Breast epithelium (tissue), 4 donors: ENCODE data around the gene EXOC3L4. TPM values are rescaled to one million over a fixed set of nuclear protein-coding genes. Genes with fewer than 3 reads are reported as not detected.

Experiments
- DNase-seq, 2 donors: peaks; one replicate each; pipeline ENCODE4 v3.0.0-alpha.2; 2019; ENCODE audit warnings: low spot score in 2 of 2
- H3K27ac ChIP-seq, 2 donors: fragments of 200-600 bp; sonication (generic) in 1 of 2; one replicate each; pipeline ENCODE4 v1.5.1; 2016 to 2019; ENCODE audit warnings: mild to moderate bottlenecking in 1 of 2
- H3K27me3 ChIP-seq, 2 donors: fragments of 200-600 bp; sonication (generic) in 1 of 2; one replicate each; pipeline versions ENCODE4 v1.5.1 to v1.6.0; 2017 to 2019; ENCODE audit warnings: control low read depth in 1 of 2, mild to moderate bottlenecking in 1 of 2
- H3K36me3 ChIP-seq: fragments of 200-600 bp; one replicate; pipeline ENCODE4 v1.5.1; 2019
- H3K4me1 ChIP-seq, 2 donors: fragments of 200-600 bp; sonication (generic); one replicate each; pipeline ENCODE4 v1.5.1; 2016 to 2019; ENCODE audit warnings: control low read depth in 1 of 2
- H3K4me3 ChIP-seq, 3 donors: fragments of 200-600 bp; sonication (generic); 1 replicate in 2 of 3; 2 replicates in 1 of 3; pipeline ENCODE4 v1.5.1; 2016 to 2019; ENCODE audit warnings: mild to moderate bottlenecking in 3 of 3, moderate library complexity in 2 of 3
- H3K9me3 ChIP-seq, 2 donors: fragments of 200-600 bp; sonication (generic) in 1 of 2; one replicate each; pipeline ENCODE4 v1.5.1; 2016 to 2019; ENCODE audit warnings: control low read depth in 1 of 2
- CTCF ChIP-seq, 3 donors: fragments of 450-650 bp; IDR thresholded peaks; one replicate each; pipeline ENCODE4 v1.5.1; 2016 to 2017; ENCODE audit warnings: antibody characterized with exemption in 3 of 3, mild to moderate bottlenecking in 3 of 3, moderate library complexity in 3 of 3
- POLR2A ChIP-seq: fragments of 450-650 bp; IDR thresholded peaks from one replicate; pipeline ENCODE4 v1.6.1; 2016; ENCODE audit warnings: antibody characterized with exemption, mild to moderate bottlenecking, moderate library complexity
- POLR2AphosphoS5 ChIP-seq, 3 donors: sonication (generic); formaldehyde crosslinking; IDR thresholded peaks; one replicate each; pipeline ENCODE4 v1.6.1; 2017; ENCODE audit warnings: antibody characterized with exemption in 3 of 3
- intact Hi-C: fragments of 100-400 bp; cut with DNase I; formaldehyde crosslinking; loops from one replicate; pipeline ENCODE4 v1.15.1; 2023; ENCODE audit warnings: low total_unique reads
- total RNA-seq, 3 donors: library from RNA; depleted of rRNA; stranded (reverse); fragments of >200 nt; gene quantifications; one replicate each; pipeline ENCODE4 v1.1.0, GENCODE V29; 2016

EXOC3L4 gene
- total RNA-seq, 3 donors from 2014 or later = 0.66 to 1.0 TPM; not detected in 1

GRCh38 chr14:103155826-103156394 lies 61.4 kb downstream of the EXOC3L4 start:
- no peaks in the 10 kb centered on the region for H3K36me3 ChIP-seq
- no peaks in the 10 kb centered on the region for H3K27me3 ChIP-seq
- H3K27ac ChIP-seq = no peak overlapping the region
- no peaks in the 10 kb centered on the region for H3K9me3 ChIP-seq
- H3K4me1 ChIP-seq = peaks cover 0 to 1% of the 10 kb centered on the region in 2 donors
- no peak for TF ChIP-seq CTCF (IDR thresholded peaks at IDR 0.05)
- TF ChIP-seq POLR2A = no peak
- no peak for TF ChIP-seq POLR2AphosphoS5 (IDR thresholded peaks at IDR 0.05)
- no peak overlapping the region for H3K4me3 ChIP-seq
- intact Hi-C loops = no loop called here
- DNase-seq = no peak

GRCh38 chr14:103156651-103157378 lies 62.3 kb downstream of the EXOC3L4 start:
- Histone ChIP-seq H3K4me3 (no peak overlapping the region), H3K4me1 (peaks cover 0 to 10% of the 10 kb centered on the region in 2 donors), H3K36me3 (no peaks in the 10 kb centered on the region), H3K27ac (no peak overlapping the region), H3K27me3 (no peaks in the 10 kb centered on the region), H3K9me3 (no peaks in the 10 kb centered on the region)
- intact Hi-C loops = no loop called here
- no peak for DNase-seq
- TF ChIP-seq POLR2A = no peak

GRCh38 chr14:103157969-103158368 lies 63.4 kb downstream of the EXOC3L4 start:
- no peak for DNase-seq
- Histone ChIP-seq H3K27me3 (no peaks in the 10 kb centered on the region), H3K4me1 (peaks cover 0 to 13% of the 10 kb centered on the region in 2 donors), H3K36me3 (no peaks in the 10 kb centered on the region), H3K4me3 (no peak overlapping the region), H3K9me3 (no peaks in the 10 kb centered on the region), H3K27ac (no peak overlapping the region)
- intact Hi-C loops = no loop called here
- TF ChIP-seq CTCF (IDR thresholded peaks at IDR 0.05) (no peak), POLR2A (no peak)

- Histone ChIP-seq H3K27ac (no peak overlapping the region), H3K27me3 (no peaks in the 10 kb centered on the region), H3K4me1 (peaks cover 0 to 13% of the 10 kb centered on the region in 2 donors), H3K36me3 (no peaks in the 10 kb centered on the region), H3K9me3 (no peaks in the 10 kb centered on the region), H3K4me3 (no peak overlapping the region)
- no peak for DNase-seq
- TF ChIP-seq POLR2A = no peak
- no peak for TF ChIP-seq POLR2AphosphoS5 (IDR thresholded peaks at IDR 0.05)
- TF ChIP-seq CTCF (IDR thresholded peaks at IDR 0.05) = no peak
- intact Hi-C loops = no loop called here
Measured at GRCh38 chr14:103158688-103159087, 64.2 kb downstream of the EXOC3L4 start.

Other genes starting within 250 kb of the EXOC3L4 start
- under 1 TPM; 0.16 to 0.88 (median 0.66) TPM for gene AMN, start 172.1 kb upstream of the EXOC3L4 start, total RNA-seq
- gene CDC42BPB, start 37.2 kb upstream of the EXOC3L4 start, total RNA-seq = 100 to 1,000 TPM in 1 of 3 donors, 10 to 100 TPM in 2; 64.0 to 110 (median 98.0) TPM
- gene LBHD2, start 10.5 kb upstream of the EXOC3L4 start, total RNA-seq = not detected
- 10 to 100 TPM; 43.6 to 76.5 (median 60.0) TPM for gene TNFAIP2, start 28.7 kb downstream of the EXOC3L4 start, total RNA-seq
- gene EIF5, start 239.5 kb downstream of the EXOC3L4 start, total RNA-seq = 100 to 1,000 TPM; 143 to 254 (median 150) TPM